Astrocyte (in vitro differentiated cells and primary cell): ENCODE data around the gene CD68.

Source experiments
- CTCF ChIP-seq: IDR thresholded peaks from 2 replicates; pipeline ENCODE4 v1.5.1; 2011; ENCODE audit warnings: low read depth, mild to moderate bottlenecking, inconsistent platforms, low read length, moderate library complexity; ENCODE audit not compliant: insufficient read depth
- EZH2 ChIP-seq: IDR thresholded peaks from 2 replicates; pipeline ENCODE4 v1.6.1; 2012; ENCODE audit warnings: mild to moderate bottlenecking, low read length, inconsistent platforms; ENCODE audit not compliant: insufficient read depth

- no peak for TF ChIP-seq EZH2
- no peak for TF ChIP-seq CTCF
Observed at GRCh38 chr17:7629939-7630571, 50.6 kb downstream of the CD68 start, which contains the start of gene SHBG.
